Pancreas (tissue), 10 donors: ENCODE data around the gene COL5A1. TPM values are rescaled to one million over a fixed set of nuclear protein-coding genes. Genes with fewer than 3 reads are reported as not detected.

ENCODE experiments used
- ATAC-seq, 4 donors: fragments of 200-7000 bp; cut with Tn5 transposase; one replicate each; pipeline versions ENCODE4 v1.8.0 to v1.9.1; 2020; ENCODE audit warnings: mild to moderate bottlenecking in 4 of 4, moderate library complexity in 4 of 4
- DNase-seq, 6 donors: peaks; one replicate each; pipeline ENCODE4 v3.0.0-alpha.2; 2020
- FAIRE-seq: peaks from 2 replicates; lab custom pipeline; 2012; peaks lifted over from hg19 to GRCh38; lab: Jason Lieb, UNC
- H3K27ac ChIP-seq, 4 donors: fragments of 200-600 bp; sonication (generic); 1 replicate in 3 of 4; 2 replicates in 1 of 4; pipeline versions ENCODE4 v1.5.0 to v1.8.0; 2020
- H3K27me3 ChIP-seq, 4 donors: fragments of 200-600 bp; one replicate each; pipeline ENCODE4 v1.8.0; 2021
- H3K36me3 ChIP-seq, 3 donors: fragments of 200-600 bp; sonication (generic) in 1 of 3; one replicate each; pipeline versions ENCODE4 v1.5.0 to v1.8.0; 2020 to 2021
- H3K4me1 ChIP-seq, 3 donors: fragments of 200-600 bp; one replicate each; pipeline ENCODE4 v1.8.0; 2021
- H3K4me3 ChIP-seq, 4 donors: fragments of 200-600 bp; sonication (generic) in 2 of 4; one replicate each; pipeline versions ENCODE4 v1.5.0 to v1.8.0; 2020 to 2021
- H3K9me3 ChIP-seq, 4 donors: fragments of 200-600 bp; one replicate each; pipeline ENCODE4 v1.8.0; 2021
- CTCF ChIP-seq, 4 donors: fragments of 200-600 bp; sonication (generic) in 3 of 4; IDR thresholded peaks; one replicate each; pipeline versions ENCODE4 v1.5.0 to v1.8.0; 2021; ENCODE audit warnings: antibody characterized with exemption in 4 of 4
- WGBS, 2 donors: extraction: QIAGEN DNeasy Blood & Tissue Kit; methylation state at CpG; one replicate each; pipeline ENCODE4 v1.1.7; 2013; 5-methylcytosine and 5-hydroxymethylcytosine counted together
- intact Hi-C, 3 donors: fragments of 100-400 bp; cut with DNase I; formaldehyde crosslinking; loops; one replicate each; pipeline versions ENCODE4 v1.11.1 to v1.14.2; 2022
- polyA plus RNA-seq, 2 donors: library from polyadenylated mRNA; stranded (reverse); fragments of 200-250 nt; gene quantifications; one replicate each; pipeline ENCODE4 v1.2.3, GENCODE V29; 2013
- total RNA-seq, 6 donors: library from RNA; stranded (reverse); fragmentation: NEBNext Ultra II Directional in 4 of 6; extraction: Animal tissue kit (Norgen Biotek cat#: 25700) in 4 of 6; gene quantifications; one replicate each; pipeline versions ENCODE4 v1.2.1 to v1.2.4, GENCODE V29; 2021 to 2023
- donor health status: healthy with polysubstance abuse.
- donor health status: DM: no; HTN: no; CAD: no; lungs with moderate emphysema.
- donor health status: DM: no; HTN: no; CAD: no.
- donor health status: control.
- donor health status: control.
- donor health status: Bipolar disorder and iron deficiency.
- donor health status: DM: yes; HTN: yes; CAD: no.
- donor health status: DM: no; HTN: no; CAD: no.
- donor health status: DM: no; HTN: no; CAD: no.
- donor health status: DM: yes; HTN: yes; CAD: no.

The COL5A1 gene
- total and polyA plus RNA-seq, 8 donors, result 1.2 to 62.8 (median 3.5) TPM

GRCh38 chr9:134614256-134614655 is 27.3 kb upstream of the COL5A1 start:
- 84 to 94% methylated on average over 3 of the region's 3 CpGs for WGBS, 2 donors
- intact Hi-C loops, result no loop called here
- H3K4me3 ChIP-seq, result no peak overlapping the region
- no peaks in the 10 kb centered on the region for H3K4me1 ChIP-seq
- H3K36me3 ChIP-seq, result no peaks in the 10 kb centered on the region
- peaks cover 0 to 4% (median 0%) of the 10 kb centered on the region in 4 donors for H3K27me3 ChIP-seq
- ATAC-seq, result no peak
- no peak for DNase-seq
- no peak overlapping the region for H3K27ac ChIP-seq
- H3K9me3 ChIP-seq, result no peaks in the 10 kb centered on the region
- TF ChIP-seq CTCF (IDR thresholded peaks at IDR 0.05), result no peak
- FAIRE-seq, result no peak

DNA sequence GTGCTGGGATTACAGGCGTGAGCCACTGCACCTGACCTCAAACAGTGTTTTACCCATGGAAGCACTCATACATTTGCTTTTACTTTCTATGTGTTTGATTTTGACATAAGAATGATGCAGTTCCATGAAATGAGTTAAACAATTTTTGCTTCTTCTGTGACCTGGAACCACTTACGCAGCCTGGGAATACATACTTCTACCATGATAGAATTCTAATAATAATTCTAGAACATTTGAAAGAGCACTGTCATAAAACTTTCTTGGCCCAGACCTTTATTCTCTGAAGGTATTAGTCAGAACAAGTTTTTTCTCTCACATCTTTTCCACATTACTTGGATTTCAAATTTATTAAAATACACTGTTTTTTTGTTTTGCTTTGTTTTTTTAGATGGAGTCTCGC is 25.3 kb upstream of the COL5A1 start:
- no peak overlapping the region for H3K4me3 ChIP-seq
- ATAC-seq (no peak), FAIRE-seq (no peak), DNase-seq (no peak)
- TF ChIP-seq CTCF (IDR thresholded peaks at IDR 0.05), result no peak
- no peaks in the 10 kb centered on the region for H3K36me3 ChIP-seq
- intact Hi-C loops, result no loop called here
- H3K27ac ChIP-seq, result no peak overlapping the region
- no peaks in the 10 kb centered on the region for H3K9me3 ChIP-seq
- peaks cover 0 to 4% (median 0%) of the 10 kb centered on the region in 4 donors for H3K27me3 ChIP-seq
- H3K4me1 ChIP-seq, result no peaks in the 10 kb centered on the region
- WGBS, 2 donors, result 59 to 66% methylated on average over 3 of the region's 3 CpGs

- Histone ChIP-seq H3K36me3 (no peaks in the 10 kb centered on the region), H3K9me3 (no peaks in the 10 kb centered on the region), H3K27me3 (peaks cover 0 to 4% (median 0%) of the 10 kb centered on the region in 4 donors), H3K27ac (no peak overlapping the region), H3K4me3 (no peak overlapping the region), H3K4me1 (no peaks in the 10 kb centered on the region)
- peak in 1 of 6 donors; percentile 29 for DNase-seq
- WGBS, 2 donors, result 51 to 76% methylated on average over 8 of the region's 8 CpGs
- intact Hi-C loops, result no loop called here
- no peak for FAIRE-seq
- ATAC-seq, result no peak
- no peak for TF ChIP-seq CTCF (IDR thresholded peaks at IDR 0.05)
Observed at GRCh38 chr9:134617246-134617645, 24.4 kb upstream of the COL5A1 start.

GRCh38 chr9:134617836-134618162 is 23.8 kb upstream of the COL5A1 start:
- 36 to 59% methylated on average over 8 of the region's 8 CpGs for WGBS, 2 donors

More at GRCh38 chr9:134617836-134618162, 23.8 kb upstream of the COL5A1 start:
- FAIRE-seq (no peak), ATAC-seq (no peak), DNase-seq (peak in 1 of 6 donors; percentile 41)
- Histone ChIP-seq H3K4me1 (no peaks in the 10 kb centered on the region), H3K27me3 (peaks cover 0 to 4% (median 0%) of the 10 kb centered on the region in 4 donors), H3K9me3 (no peaks in the 10 kb centered on the region), H3K27ac (no peak overlapping the region), H3K36me3 (no peaks in the 10 kb centered on the region), H3K4me3 (no peak overlapping the region)
- intact Hi-C loops, result no loop called here
- no peak for TF ChIP-seq CTCF (IDR thresholded peaks at IDR 0.05)
